HG02943 (cell line): Measurements from ENCODE around the gene TBXA2R.
"Not testable (repeated sequence)": the region's sequence is repeated elsewhere in the genome, so short reads cannot be mapped to it uniquely, and the experiment has no call there.

Source experiments
- ATAC-seq: cut with Tn5 transposase; IDR thresholded peaks from one replicate; pipeline ENCODE4 v1.9.1; 2021; ENCODE audit warnings: mild to moderate bottlenecking, low read depth, moderate library complexity; ENCODE audit not compliant: unreplicated experiment

The TBXA2R gene

GRCh38 chr19:3641515-3642269 is 35.0 kb upstream of the TBXA2R start:
- no peak for ATAC-seq

- ATAC-seq: no peak
These were observed 32.8 kb upstream of the TBXA2R start for GRCh38 chr19:3639479-3639878.

DNA sequence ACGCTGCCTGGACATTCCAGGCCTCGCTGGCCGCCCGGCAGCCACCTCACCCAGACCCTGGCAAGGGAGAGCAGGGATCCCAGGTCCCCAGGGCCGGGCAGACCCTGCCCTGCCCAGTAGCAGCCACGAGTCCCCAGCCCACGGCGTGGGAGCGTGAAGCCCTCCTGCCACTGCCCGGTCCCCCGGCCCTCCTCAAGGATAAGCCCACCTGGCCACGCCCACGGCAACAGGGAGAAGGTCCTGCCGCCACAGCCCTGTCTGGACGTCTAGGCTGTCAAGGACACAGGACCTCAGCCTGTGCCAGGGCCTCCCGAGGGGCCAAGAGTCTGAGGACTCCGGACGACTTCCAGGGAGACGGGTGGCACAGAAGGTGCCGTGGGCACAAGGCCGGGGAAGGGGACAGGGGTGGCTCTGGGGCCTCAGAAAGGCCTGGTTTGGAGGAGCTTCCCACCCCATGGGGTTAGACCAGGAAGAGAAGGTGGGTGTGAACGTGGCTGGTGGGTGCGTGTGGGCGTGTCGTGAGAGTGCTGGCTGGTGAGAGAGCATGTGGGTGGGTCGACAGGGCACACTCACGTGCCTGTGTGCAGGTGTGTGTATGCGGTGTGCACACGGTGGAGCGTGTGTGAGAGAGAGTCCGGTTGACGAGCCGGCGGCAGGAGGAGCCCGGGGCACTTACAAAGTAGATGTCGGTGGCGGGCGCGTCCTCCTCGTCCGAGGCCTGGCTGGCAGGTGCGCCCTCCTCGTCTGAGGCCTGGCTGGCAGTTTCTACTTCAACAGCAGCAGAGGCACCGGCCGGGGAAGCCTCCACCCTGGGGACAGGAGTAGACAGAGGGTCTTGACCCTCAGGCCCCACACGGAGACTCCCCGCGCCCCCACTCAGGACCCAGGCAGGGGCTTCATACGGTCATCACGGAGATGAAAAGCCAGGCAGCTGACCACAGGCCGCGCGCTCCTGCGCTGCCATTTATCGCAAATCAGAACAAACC is 31.8 kb upstream of the TBXA2R start:
- ATAC-seq: no peak

- no peak for ATAC-seq
These were observed 30.9 kb upstream of the TBXA2R start for GRCh38 chr19:3637621-3638020.

DNA sequence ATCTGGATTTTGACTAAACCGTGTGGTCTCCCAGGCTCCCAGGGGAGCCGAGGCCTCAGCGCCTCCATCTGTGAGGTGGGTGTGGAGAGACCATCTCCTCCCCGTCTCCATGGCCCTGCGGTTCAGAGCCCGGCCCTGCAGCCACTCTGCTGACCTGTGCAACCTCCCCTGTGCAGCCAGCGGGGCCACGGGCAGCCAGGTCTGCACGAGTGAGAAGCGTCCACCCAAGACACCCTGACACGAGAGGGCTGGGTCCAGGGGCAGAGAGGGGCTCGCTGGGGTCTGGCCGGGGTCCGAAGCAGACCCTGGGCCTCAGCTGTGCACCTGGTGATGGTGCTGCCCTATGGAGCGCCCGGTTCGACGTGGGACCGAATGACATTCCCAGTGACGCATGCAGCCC is 30.3 kb upstream of the TBXA2R start:
- ATAC-seq: no peak

GRCh38 chr19:3636506-3636905 is 29.8 kb upstream of the TBXA2R start:
- no peak for ATAC-seq

DNA sequence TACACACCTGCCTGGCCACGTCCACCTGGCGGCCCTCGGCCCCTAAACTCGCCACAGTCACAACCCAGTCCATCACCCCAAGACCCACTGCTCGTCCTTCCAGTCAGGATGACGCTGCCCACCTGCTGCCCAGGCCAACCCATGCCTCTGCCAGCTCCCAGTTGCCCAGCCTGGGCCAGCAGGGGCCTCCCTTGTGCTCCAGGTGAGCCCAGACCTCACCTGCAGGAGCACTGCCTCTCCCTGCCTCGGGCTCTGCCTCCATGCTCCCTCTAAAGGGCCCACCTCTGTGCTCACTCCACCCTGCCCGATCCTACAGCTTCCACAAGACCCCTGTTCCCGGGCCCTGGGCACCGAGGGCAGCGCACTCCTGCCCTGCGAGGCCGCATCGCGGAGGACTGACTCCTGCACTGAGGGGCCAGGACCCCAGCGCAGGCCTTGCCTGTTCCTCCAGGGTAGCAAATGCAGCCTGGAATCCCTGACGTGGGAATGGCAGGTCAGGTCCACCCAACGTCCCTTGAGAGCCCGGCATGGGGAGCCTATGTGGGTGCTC is 27.9 kb upstream of the TBXA2R start:
- no peak for ATAC-seq

DNA sequence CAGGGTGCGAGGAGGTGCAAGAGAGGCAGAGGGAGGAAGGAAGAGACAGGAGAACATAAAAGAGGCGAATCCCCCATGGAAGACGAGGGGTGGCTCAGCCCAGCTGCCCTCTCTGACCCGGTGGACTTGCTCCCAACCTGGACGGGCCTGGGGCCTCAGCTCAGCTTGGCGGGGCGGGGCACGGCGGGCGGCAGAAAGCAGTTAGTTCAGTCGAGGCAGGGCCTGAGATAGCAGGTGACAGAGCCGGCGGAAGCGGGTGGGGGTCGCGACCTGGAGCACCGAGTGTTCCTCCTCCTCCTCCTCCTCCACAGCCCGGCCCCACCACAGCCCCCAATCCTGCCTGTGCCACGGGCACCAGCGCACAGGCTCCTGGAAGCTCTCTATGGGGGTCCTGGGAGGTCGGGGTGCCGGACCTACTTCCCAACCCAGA is 26.9 kb upstream of the TBXA2R start:
- ATAC-seq: no peak

DNA sequence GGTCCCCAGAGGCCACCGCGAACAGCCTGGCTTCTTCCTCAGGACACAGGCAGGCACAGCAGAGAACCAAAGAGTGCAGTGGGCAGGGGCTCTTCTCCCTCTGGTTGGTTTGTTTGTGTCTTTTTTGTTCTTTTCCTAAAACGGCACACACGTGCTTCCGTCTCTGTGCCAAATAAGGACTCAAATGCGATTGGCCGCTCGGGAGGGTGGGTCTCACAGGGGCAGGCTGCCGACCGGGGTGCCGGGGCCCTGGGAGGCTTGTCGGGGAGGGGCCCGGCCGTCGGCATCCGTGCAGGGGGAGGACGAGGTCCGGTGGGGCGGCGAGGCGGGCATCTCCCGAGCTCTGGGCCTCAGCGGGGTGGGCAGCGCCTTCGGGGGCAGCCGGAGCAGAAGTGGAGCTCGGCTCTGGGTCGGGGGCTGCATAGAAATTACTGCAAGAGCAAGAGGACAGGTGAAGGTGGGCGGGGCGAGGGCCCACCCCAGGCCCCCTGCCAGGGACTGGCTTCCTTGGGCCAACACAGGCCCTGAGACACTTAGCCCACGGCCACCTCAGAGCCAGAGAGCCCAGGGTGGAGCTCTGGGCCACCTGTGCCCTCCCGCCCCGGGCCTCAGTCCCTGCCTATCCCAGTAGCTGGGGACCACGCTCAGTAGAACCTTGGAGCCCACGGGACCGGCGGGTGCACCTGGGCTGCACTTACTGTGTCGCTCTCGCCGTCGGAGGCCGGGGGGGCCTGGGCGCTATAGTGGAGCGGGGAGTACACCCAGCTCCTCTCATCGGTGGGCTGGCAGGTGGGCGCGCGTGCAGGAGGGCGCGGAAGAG is 26.3 kb upstream of the TBXA2R start:
- ATAC-seq: no peak

- ATAC-seq: no peak
These were observed 25.4 kb upstream of the TBXA2R start for GRCh38 chr19:3632098-3632497.

GRCh38 chr19:3631053-3631861 is 24.6 kb upstream of the TBXA2R start:
- ATAC-seq: no peak

DNA sequence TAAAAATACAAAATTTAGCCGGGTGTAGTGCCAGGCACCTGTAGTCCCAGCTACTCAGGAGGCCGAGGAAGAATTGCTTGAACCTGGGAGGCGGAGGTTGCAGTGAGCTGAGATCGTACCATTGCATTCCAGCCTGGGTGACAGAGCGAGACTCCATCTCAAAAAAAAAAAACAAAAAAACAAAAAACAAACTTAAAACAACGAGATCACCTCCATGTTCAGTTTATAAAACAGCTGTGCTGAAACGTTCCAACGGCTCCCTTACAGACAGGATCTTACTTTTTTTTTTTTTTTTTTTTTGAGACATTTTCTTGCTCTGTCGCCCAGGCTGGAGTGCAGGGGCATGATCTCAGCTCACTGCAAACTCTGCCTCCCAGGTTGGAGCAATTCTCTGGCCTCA is 22.1 kb upstream of the TBXA2R start:
- ATAC-seq: not testable (repeated sequence)

DNA sequence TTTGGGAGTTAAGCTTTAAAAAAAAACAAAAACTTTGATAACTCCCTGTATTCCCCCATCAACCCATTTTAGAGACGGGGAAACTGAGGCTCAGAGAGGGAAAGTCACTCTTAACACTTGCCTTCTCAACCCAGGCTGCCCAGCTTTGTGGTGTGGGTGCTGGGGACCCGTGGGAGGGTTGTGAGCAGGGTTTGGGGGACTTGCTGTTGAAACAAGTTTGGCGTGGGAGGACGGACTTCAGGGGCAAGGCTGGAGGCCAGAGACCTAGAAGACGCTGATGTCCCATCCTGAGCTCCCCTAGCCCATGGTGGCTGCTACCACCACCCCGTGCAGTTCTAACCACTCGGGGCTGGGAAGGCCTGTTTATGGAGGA is 20.7 kb upstream of the TBXA2R start:
- ATAC-seq: no peak

GRCh38 chr19:3626473-3627350 is 20.0 kb upstream of the TBXA2R start, which contains the start of gene CACTIN:
CACTIN (minus strand) TSS chr19:3626790; CDS start chr19:3626762, 28 bp downstream.
- ATAC-seq: peak; percentile 77

GRCh38 chr19:3625996-3626472 is 19.4 kb upstream of the TBXA2R start:
- ATAC-seq: peak; percentile 14

DNA sequence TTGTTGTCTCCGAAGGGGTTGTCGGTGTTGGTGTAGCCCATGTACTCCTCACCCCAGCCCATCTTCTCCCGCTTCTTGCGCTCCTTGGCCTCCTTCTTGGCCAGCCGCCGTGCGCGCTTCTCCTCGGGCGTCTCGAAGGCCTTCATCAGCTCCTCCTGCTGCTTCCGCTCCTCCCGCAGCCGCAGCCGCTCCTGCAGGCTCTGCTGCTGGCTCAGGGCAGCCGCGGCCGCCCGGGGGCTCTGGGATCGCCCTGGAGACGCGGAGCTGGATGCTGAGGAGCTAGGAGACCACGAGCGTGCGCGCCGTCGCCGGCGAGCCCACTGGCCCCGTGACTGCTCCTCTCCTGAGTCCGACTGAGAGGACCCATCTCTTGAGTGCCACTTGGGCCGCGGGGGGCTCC is 17.0 kb upstream of the TBXA2R start:
- ATAC-seq: no peak

DNA sequence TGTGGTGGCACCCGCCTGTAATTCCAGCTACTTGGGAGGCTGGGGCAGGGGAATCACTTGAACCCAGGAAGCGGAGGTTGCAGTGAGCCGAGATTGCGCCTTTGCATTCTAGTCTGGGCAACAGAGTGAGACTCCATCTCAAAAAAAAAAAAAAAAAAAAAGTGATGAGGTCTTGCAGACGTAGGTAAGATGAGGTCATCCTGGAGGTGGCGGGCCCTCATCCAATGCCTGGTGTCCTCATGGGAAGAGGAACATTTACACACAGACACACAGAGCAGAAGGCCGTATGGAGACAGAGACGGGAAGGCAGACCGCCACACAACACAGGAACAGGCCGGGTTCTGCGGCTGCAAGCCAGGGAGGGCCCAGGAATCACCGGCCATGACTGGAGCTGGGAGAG is 15.5 kb upstream of the TBXA2R start:
- ATAC-seq: no peak

GRCh38 chr19:3621689-3622088 is 15.0 kb upstream of the TBXA2R start:
- ATAC-seq: no peak
